GM03348 (cell line): ENCODE data around the gene GGNBP2.
A peak's percentile ranks its signal among the peaks of the same experiment; 100 is the strongest.
"Not testable (repeated sequence)": the region's sequence is repeated elsewhere in the genome, so short reads cannot be mapped to it uniquely, and the experiment has no call there.

Experiments
- DNase-seq: peaks from one replicate; pipeline ENCODE4 v3.0.0; 2012; ENCODE audit warnings: low spot score

Gene GGNBP2

GRCh38 chr17:36602924-36603384 lies 58.2 kb downstream of the GGNBP2 start:
- DNase-seq = peak; percentile 85

GRCh38 chr17:36605028-36605427 lies 60.3 kb downstream of the GGNBP2 start:
- DNase-seq = not testable (repeated sequence)

DNA sequence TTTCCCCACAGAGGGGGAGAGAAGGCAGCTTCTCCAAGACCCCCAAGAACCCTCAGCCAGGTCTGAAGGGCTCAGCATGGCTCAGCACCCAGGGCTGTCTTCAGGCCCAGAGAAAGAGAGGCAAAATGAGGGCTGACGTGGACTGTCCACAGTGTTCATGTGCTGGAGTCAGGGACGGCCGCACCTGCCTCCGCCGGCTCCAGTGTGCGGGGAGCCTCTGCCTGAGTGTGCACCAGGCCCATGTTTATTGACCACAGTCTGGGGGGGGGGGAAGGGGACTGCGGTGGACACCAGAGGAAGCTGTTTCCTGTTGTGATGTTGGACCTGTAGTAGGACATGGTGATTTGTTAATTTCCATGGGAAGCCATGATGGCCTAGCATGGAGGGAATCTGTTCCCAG lies 63.6 kb downstream of the GGNBP2 start:
- no peak for DNase-seq

- DNase-seq = peak; percentile 84
These were observed 64.2 kb downstream of the GGNBP2 start for GRCh38 chr17:36608794-36609497.

- DNase-seq = no peak
These were observed 64.8 kb downstream of the GGNBP2 start for GRCh38 chr17:36609498-36609862.

GRCh38 chr17:36610474-36610873 lies 65.8 kb downstream of the GGNBP2 start:
- DNase-seq = no peak

- peak; percentile 62 for DNase-seq
These were observed 66.8 kb downstream of the GGNBP2 start for GRCh38 chr17:36611345-36612072.

GRCh38 chr17:36612323-36612722 lies 67.6 kb downstream of the GGNBP2 start:
- DNase-seq = no peak

DNA sequence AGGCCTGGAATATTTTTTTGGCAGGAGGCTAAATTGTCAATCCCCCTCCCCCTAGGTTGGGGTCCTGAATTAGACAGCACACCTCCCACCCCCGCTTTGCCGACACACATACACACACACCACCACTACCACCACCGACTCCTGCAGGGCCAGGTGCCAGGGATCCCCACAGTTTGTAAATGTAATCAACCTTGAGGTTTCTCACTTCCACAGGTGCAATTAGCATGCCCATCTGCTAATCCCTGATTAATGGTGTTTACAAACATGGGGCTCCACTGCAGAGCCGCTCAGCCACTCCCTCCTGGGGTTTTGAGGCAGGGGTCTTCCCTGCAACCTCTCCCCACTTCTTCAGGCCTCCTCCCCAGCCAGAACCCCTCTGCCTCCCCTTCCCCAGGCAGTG lies 68.4 kb downstream of the GGNBP2 start:
- DNase-seq = no peak

DNA sequence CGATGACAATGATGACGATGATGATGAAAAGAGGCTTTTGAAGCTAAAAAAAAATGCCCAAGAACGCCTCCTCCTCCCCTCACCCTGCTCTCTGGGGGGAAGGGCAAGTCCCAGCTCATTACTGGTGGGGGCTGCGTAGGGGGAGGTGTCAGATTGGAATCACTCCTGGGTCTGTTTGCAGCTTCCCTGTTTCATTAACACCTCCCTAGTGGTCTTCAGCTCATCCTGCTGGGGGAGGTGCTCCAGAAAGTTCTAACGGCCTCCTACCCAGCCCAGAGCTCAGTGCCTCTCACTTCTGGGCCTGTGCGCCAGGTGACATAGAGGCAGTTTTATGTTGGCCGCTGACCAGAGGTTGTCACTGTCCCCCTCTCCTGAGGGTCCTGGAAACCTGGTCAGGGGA lies 69.4 kb downstream of the GGNBP2 start:
- no peak for DNase-seq

DNA sequence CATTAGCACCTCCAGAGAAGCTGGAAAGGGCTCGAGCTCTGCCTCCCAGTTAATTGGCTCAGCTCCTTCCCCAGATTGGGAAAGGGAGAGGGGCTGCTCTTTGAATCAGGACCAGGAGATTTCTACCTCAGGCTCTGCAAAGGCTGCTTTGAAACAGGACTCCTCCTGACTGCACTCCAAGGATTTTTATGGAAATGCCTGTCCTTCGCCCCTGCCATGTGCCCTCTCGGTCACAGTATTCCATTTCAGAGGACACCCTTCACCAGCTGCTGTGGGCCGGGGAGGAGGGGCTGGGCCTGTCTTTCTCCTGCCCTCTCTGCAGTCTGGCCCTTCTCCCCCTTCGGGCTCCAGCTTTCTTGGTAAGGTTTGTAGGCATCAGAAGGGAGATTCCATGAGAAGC lies 70.2 kb downstream of the GGNBP2 start:
- no peak for DNase-seq

DNA sequence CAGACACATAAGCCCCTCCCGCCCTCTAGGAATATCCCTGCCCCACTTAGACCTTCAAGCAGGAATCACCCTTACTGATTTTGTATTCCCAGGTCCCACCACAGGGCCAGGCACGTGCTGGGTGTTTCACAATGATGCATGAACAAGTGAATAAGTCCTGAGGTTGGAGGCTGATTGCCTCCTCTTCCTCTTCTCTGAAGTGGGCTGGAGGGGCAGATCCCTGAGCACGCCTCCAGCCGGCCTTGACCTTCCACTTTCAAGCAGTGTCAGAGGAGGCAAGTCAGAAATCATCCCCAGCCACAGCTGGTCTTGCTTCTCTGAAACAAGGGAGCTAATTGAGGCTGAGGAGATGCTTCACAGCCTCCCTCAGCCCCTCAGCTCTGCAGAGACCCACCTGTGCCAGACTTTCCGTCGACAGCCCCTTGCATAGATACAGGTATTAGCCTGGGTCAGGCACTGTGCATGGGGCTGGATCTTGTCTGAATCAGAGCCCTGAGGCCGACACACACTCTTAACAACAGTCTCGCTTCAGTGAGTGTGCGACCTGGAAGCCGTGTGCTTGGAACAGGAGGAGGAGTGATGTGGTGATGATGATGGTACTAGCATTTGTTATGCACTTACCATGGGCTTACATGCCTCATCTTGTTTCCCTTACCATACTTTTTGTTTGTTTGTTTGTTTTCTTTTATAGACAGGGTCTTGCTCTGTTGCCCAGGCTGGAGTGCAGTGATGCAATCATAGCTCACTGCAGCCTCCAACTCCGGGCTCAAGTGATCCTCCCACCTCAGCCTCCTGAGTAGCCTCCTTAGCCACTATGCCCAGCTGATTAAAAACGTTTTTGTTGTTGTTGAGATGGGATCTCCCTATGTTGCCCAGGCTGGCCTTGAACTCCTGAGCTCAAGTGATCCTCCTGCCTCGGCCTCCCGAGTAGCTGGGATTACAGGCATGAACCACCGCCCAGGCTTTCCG lies 71.6 kb downstream of the GGNBP2 start:
- DNase-seq = no peak

- DNase-seq = no peak
These were observed 73.1 kb downstream of the GGNBP2 start for GRCh38 chr17:36617773-36618172.

GRCh38 chr17:36623281-36623680 lies 78.6 kb downstream of the GGNBP2 start:
- no peak for DNase-seq

- DNase-seq = no peak
These were observed 80.5 kb downstream of the GGNBP2 start for GRCh38 chr17:36625188-36625587.

DNA sequence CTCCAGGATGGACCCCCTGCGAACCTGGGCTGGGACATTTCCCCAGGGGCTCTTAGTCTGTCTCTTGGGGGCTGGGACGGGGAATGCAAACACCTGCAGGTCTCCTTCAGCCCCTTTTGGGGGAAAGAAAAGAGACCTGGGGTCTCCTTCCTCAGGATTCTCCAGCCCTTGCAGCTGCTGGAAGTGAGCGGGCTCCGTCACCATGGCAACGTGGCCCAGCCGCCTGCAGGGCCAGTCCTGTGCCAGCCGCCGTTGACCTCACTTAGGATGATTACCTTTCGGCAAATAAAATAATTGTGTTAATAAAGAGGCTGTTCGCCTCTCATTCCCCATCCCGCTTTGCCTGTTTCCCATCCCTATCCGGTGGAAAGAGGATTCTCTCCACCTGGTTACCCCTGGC lies 82.4 kb downstream of the GGNBP2 start:
- DNase-seq = no peak

- DNase-seq = no peak
These were observed 83.9 kb downstream of the GGNBP2 start for GRCh38 chr17:36628576-36628975.

- DNase-seq = peak; percentile 93
These were observed 84.6 kb downstream of the GGNBP2 start for GRCh38 chr17:36629252-36629847.

DNA sequence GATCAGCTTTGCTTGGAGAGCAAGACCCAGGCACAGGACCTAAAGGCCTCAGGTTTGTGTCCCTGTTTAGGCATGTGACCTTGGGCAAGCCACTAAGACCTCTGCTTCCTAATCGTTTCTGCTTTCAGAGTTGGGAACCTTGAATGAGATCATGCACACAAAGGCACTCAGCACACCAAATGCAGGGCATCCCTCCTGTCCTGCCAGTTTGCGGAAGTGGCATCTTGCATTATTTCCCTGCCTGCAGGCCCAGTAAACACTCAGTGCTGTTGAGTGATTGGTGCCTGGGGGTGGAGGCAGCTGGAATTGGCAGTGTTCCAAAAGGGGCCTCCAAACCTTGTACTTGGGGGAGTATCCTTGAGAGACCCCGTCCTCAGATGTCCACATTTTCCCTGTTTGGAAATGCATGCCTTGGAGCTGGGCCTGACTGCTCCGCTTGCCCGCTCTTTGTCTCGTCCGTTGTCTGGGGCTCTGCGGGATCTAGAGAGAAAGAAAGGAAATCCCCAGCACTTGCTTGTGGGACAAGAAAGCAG lies 85.3 kb downstream of the GGNBP2 start:
- DNase-seq = no peak

DNA sequence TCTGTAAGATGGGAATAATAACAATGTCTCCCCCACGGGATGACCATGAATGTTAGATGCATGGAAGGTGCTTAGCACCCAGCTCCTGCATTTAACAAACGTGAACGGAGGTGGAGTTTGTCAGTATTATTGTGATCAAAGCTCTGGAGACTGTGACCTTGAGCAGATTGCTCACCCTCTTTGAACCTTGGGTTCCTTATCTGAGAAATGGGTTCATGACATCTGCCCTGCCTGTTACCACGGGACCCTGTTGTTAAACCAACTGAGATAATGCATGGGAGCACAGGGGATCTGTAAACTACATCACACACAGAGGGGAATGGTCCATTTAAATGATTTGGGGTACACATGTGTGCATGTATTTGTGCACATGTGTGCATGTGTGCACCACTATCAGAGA lies 86.3 kb downstream of the GGNBP2 start:
- no peak for DNase-seq

- no peak for DNase-seq
These were observed 88.4 kb downstream of the GGNBP2 start for GRCh38 chr17:36632916-36633771.
